WTC11 (cell line): ENCODE measurements around the gene SEMA4G.

Experiments used
- ATF3 ChIP-seq: sonication (generic); formaldehyde crosslinking; conservative IDR thresholded peaks from 2 replicates; pipeline ENCODE4 v1.8.1; 2022; ENCODE audit warnings: mild to moderate bottlenecking, missing genetic modification reagents
- CBFB ChIP-seq: sonication (generic); formaldehyde crosslinking; IDR thresholded peaks from 2 replicates; pipeline ENCODE4 v1.8.1; 2022; ENCODE audit warnings: mild to moderate bottlenecking, low read depth, missing genetic modification reagents
- CREB1 ChIP-seq: sonication (generic); formaldehyde crosslinking; IDR thresholded peaks from 2 replicates; pipeline ENCODE4 v1.8.0; 2023; ENCODE audit warnings: mild to moderate bottlenecking, missing genetic modification reagents
- CREM ChIP-seq: sonication (generic); formaldehyde crosslinking; IDR thresholded peaks from 2 replicates; pipeline ENCODE4 v1.8.1; 2022; ENCODE audit warnings: mild to moderate bottlenecking, missing genetic modification reagents, moderate library complexity
- CTCF ChIP-seq: fragments of 200-600 bp; IDR thresholded peaks from 2 replicates; pipeline ENCODE4 v1.8.0; 2022; ENCODE audit warnings: antibody characterized with exemption
- SMAD3 ChIP-seq: sonication (generic); formaldehyde crosslinking; IDR thresholded peaks from 2 replicates; pipeline ENCODE4 v1.8.0; 2022; ENCODE audit warnings: missing genetic modification reagents, mild to moderate bottlenecking, borderline replicate concordance
- TF ChIP-seq, protein P1 (sequence below): sonication (generic); formaldehyde crosslinking; IDR thresholded peaks from 2 replicates; pipeline ENCODE4 v1.8.0; 2022; ENCODE audit warnings: mild to moderate bottlenecking, missing genetic modification reagents

GRCh38 chr10:101003639-101004206 lies 34.4 kb downstream of the SEMA4G start:
- TF ChIP-seq CREB1, result no peak
- no peak for TF ChIP-seq CTCF
- no peak for TF ChIP-seq CBFB (CRISPR knock-in tag)
- no peak for TF ChIP-seq ATF3 (CRISPR knock-in tag)
- TF ChIP-seq CREM (CRISPR knock-in tag), result no peak
- TF ChIP-seq, protein P1, sequence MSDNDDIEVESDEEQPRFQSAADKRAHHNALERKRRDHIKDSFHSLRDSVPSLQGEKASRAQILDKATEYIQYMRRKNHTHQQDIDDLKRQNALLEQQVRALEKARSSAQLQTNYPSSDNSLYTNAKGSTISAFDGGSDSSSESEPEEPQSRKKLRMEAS (CRISPR knock-in tag), result no peak
- TF ChIP-seq SMAD3 (CRISPR knock-in tag), result no peak
